Fibroblast of upper back skin (primary cell): ENCODE results near the gene RAVER1.
"Not testable (repeated sequence)": the region's sequence is repeated elsewhere in the genome, so short reads cannot be mapped to it uniquely, and the experiment has no call there.

Experiments used
- DNase-seq: peaks from one replicate; pipeline ENCODE4 v3.0.0-alpha.2; 2013

RAVER1 gene

DNA sequence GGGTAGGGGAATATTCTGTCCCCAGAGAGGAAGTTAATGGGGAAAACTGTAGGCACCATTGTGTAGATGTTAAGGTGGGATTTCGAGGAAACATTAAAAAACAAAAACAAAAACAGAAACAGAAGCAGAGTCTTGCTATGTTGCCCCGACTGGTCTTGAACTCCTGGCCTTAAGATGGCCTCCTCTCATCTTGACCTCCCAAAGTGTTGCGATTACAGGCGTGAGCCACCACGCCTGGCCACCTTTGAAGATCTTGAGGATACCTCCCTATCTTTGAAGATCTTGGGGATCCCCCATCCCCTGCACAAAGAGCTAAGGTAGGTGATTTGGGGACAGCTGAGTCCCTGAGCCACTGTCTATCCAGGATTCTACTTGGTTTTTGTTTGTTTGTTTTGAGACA, 6.6 kb upstream of the RAVER1 start:
- no peak for DNase-seq

GRCh38 chr19:10339380-10339960, 6.1 kb upstream of the RAVER1 start, which contains the start of gene ICAM3:
TSS of gene ICAM3 (minus strand) at chr19:10339624. CDS start at chr19:10339614, 10 bp downstream.
- no peak for DNase-seq

DNA sequence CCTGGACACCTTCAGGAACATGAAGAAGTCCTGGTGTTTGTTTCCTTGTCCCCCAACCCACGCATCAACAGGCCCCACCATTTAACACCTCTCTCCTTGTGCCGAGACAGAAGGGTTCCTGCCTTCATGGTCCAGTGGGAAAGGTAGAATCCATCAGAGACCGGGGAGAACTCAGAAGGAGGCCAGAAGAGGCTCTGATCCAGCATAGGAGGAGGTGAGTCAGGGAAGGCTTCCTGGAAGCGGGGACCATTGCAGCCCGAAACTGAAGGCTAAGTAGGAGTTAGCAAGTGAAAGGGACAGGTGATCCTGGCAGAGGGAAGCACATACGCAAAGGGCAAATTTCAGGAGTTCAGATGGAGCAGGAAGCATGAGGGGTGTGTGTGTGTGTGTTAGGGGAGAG, 5.6 kb upstream of the RAVER1 start:
- DNase-seq, result no peak

- DNase-seq, result not testable (repeated sequence)
Measured at GRCh38 chr19:10336725-10337124, 3.4 kb upstream of the RAVER1 start.

- no peak for DNase-seq
Measured at GRCh38 chr19:10335352-10335985, 2.1 kb upstream of the RAVER1 start.

GRCh38 chr19:10334588-10335351, 1.4 kb upstream of the RAVER1 start:
- DNase-seq, result peak; percentile 90

DNA sequence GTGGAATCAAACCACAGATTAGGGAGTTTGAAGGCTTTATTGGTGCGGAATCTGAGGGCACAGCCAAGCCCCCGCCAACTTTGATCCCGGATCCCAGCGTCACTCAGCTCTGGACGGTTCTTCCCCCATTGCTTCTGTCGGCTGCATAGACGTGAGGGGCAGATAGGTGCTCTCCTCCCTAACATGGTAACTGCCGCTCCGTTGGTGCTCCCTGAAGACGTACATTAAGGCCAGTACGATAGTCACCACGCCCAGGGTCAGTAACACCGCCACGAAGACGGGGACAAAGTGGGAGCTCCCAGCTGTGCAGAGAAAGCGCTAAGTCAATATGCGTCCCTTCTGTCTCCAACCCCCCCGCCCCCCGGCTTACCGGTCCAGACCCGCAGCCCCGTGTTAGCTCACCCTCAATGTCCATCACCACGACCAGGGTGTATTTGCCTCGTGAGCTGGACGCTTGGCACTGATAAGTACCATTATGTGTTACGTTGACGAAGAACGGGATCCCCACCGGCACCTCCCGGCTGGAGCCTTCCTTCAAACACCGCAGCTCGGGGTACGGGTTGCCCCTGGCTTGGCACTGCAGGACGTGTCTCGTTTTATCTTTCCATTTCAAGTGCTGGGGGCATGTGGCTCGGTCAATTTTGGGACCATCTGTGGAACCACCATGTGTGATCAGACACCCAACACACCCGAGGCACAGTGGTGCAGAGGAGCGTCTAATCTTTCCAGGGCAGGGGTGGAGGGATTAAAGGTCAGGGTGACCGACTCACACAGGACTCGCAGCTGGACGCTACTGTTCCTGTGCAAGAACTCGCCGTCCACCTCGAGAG, 644 bp upstream of the RAVER1 start:
- DNase-seq, result no peak

GRCh38 chr19:10332158-10332964, 968 bp downstream of the RAVER1 start:
- no peak for DNase-seq

DNA sequence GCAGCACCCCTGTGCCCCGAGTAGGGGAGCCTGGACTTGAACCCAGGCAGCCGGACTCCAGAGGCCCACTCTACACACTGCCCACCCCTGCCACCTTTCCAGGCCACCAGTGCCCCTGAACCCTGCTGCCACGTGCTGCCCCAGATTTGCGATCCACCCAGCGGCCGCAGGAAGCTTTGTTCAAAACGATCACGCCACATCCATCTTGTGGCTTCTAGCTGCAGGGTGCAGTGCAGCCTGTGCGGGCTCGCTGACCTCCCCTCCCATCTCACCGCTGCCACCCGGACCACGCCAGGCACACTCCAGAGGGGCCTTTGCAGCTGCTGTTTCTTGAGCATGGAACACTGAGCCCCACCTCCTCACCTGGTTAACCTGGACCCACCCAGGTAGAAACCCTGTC, 3.8 kb downstream of the RAVER1 start:
- no peak for DNase-seq

- DNase-seq, result no peak
Measured at GRCh38 chr19:10328558-10329429, 4.5 kb downstream of the RAVER1 start.

- DNase-seq, result no peak
Measured at GRCh38 chr19:10327793-10328192, 5.5 kb downstream of the RAVER1 start.

DNA sequence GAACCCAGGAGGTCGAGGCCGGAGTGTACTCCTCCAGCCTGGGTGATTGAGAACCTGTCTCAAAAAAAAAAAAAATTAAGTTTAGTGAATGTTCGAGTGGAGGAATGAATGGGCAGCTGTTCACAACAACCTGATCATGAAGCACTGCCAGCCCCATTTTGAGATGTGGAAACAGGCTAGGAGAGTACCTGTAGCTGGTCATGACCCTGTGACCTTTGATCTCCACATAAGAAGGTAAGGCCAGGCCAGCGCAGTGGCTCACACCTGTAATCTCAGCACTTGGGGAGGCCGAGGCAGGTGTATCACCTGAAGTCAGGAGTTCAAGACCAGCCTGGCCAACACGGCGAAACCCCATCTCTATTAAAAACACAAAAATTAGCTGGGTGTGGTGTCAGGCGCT, 7.6 kb downstream of the RAVER1 start:
- no peak for DNase-seq

GRCh38 chr19:10321874-10322835, 11.2 kb downstream of the RAVER1 start:
- DNase-seq, result no peak

GRCh38 chr19:10321417-10321797, 11.9 kb downstream of the RAVER1 start:
- DNase-seq, result no peak

GRCh38 chr19:10320602-10321416, 12.5 kb downstream of the RAVER1 start:
- DNase-seq, result no peak

- DNase-seq, result no peak
Measured at GRCh38 chr19:10318807-10319682, 14.3 kb downstream of the RAVER1 start.

GRCh38 chr19:10317857-10318462, 15.4 kb downstream of the RAVER1 start:
- DNase-seq, result no peak
